Prostate gland (tissue), 2 donors: ENCODE data around the gene LORICRIN. TPM values are rescaled to one million over a fixed set of nuclear protein-coding genes. Genes with fewer than 3 reads are reported as not detected.

Experiments used
- DNase-seq: peaks from one replicate; pipeline ENCODE4 v3.0.0-alpha.2; 2019; ENCODE audit warnings: low spot score
- H3K27ac ChIP-seq, 2 donors: fragments of 200-600 bp; sonication (generic); 2 replicates each; pipeline ENCODE4 v1.5.1; 2017 to 2019
- H3K27me3 ChIP-seq: fragments of 200-600 bp; sonication (generic); replicated peaks from 2 replicates; pipeline ENCODE4 v1.5.1; 2019; ENCODE audit not compliant: insufficient read depth
- H3K36me3 ChIP-seq, 2 donors: fragments of 200-600 bp; sonication (generic); 1 replicate in 1 of 2; 2 replicates in 1 of 2; pipeline versions ENCODE4 v1.5.1 to v1.8.1; 2017 to 2019
- H3K4me1 ChIP-seq: fragments of 200-600 bp; sonication (generic); replicated peaks from 2 replicates; pipeline ENCODE4 v1.5.1; 2019
- H3K4me3 ChIP-seq, 2 donors: fragments of 200-600 bp; sonication (generic); 2 replicates each; pipeline ENCODE4 v1.5.1; 2017 to 2019
- H3K9me3 ChIP-seq: fragments of 200-600 bp; sonication (generic); 2 replicates; pipeline ENCODE4 v1.5.1; 2017
- CTCF ChIP-seq, 4 experiments: fragments of 200-600 bp in 2 of 4; fragments of 450-650 bp in 2 of 4; sonication (generic) in 2 of 4; IDR thresholded peaks; 1 replicate in 3 of 4; 2 replicates in 1 of 4; pipeline ENCODE4 v1.5.1; 2016 to 2019; ENCODE audit warnings: antibody characterized with exemption in 4 of 4, mild to moderate bottlenecking in 2 of 4, moderate library complexity in 2 of 4
- POLR2A ChIP-seq: fragments of 450-650 bp; IDR thresholded peaks from one replicate; pipeline ENCODE4 v1.6.1; 2016; ENCODE audit warnings: antibody characterized with exemption, mild to moderate bottlenecking
- POLR2AphosphoS5 ChIP-seq: sonication (generic); formaldehyde crosslinking; IDR thresholded peaks from one replicate; pipeline ENCODE4 v1.6.1; 2017; ENCODE audit warnings: antibody characterized with exemption
- WGBS: methylation state at CpG from one replicate; pipeline ENCODE4 v1.1.5; 2018; 5-methylcytosine and 5-hydroxymethylcytosine counted together
- intact Hi-C: fragments of 100-400 bp; cut with DNase I; formaldehyde crosslinking; loops from one replicate; pipeline ENCODE4 v1.14.2; 2022
- total RNA-seq, 2 donors: library from RNA; depleted of rRNA; stranded (reverse); fragments of >200 nt; gene quantifications; one replicate each; pipeline ENCODE4 v1.1.0, GENCODE V29; 2016

The LORICRIN gene
- total RNA-seq, 2 donors from 2014 or later = 0.45 TPM; not detected in 1

DNA sequence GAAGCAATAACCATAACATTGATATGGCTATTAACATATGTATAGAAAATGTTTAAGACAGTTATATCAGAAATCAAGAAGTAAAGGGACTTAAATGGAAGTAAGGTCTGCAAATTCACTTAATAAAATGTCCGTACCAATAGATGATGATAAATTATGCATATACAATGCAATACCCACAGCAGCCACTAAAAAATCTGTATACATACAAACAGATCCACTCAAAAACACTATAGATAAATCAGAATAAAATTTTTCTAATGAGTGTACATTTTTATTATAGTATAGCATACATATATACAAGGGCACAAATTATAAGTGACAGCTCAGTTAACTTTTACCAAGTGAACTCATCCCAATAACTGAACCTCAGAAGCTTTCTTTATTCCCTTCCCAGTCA lies 6.0 kb downstream of the LORICRIN start:
- WGBS = 88% methylated on average over 1 of the region's 1 CpG
- intact Hi-C loops = no loop called here
- no peaks in the 10 kb centered on the region for H3K36me3 ChIP-seq

DNA sequence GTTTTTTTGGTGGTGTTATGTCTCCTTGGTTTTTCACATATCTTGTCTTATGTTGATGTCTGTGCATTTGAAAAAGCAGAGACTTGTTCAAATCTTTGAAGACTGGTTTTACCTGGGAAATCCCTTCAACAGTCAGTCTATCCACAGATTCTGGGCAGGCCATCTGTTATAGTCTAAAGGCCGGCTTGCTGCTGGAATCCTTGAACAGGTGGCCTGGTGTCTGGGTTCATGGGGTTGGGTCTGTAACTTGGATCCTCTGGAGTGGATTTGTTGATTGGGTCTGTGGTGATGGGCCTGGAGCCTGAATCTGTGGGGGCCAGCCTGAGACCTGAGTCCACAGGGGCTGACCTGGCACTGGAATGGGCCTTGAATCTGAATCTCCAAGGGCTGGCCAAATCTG lies 12.2 kb downstream of the LORICRIN start:
- Histone ChIP-seq H3K9me3 (no peaks in the 10 kb centered on the region), H3K36me3 (no peaks in the 10 kb centered on the region), H3K4me1 (no peaks in the 10 kb centered on the region), H3K27me3 (peaks cover 4% of the 10 kb centered on the region), H3K4me3 (no peak overlapping the region), H3K27ac (no peak overlapping the region)
- no peak for DNase-seq
- WGBS = 83% methylated on average over 1 of the region's 1 CpG
- no peak for TF ChIP-seq CTCF (IDR thresholded peaks at IDR 0.05)
- TF ChIP-seq POLR2AphosphoS5 = no peak
- no peak for TF ChIP-seq POLR2A
- intact Hi-C loops = no loop called here

More for the DNA sequence above, 6.0 kb downstream of the LORICRIN start:
- Histone ChIP-seq H3K4me1 (peaks cover 4% of the 10 kb centered on the region), H3K27ac (no peak overlapping the region), H3K4me3 (no peak overlapping the region), H3K27me3 (peaks cover 17% of the 10 kb centered on the region), H3K9me3 (no peaks in the 10 kb centered on the region)
- DNase-seq = no peak
- no peak for TF ChIP-seq POLR2AphosphoS5
- peak in 1 of 4 experiments; percentile 39 for TF ChIP-seq CTCF (IDR thresholded peaks at IDR 0.05)

- Histone ChIP-seq H3K27me3 (peaks cover 3% of the 10 kb centered on the region), H3K4me3 (no peak overlapping the region), H3K36me3 (no peaks in the 10 kb centered on the region), H3K9me3 (no peaks in the 10 kb centered on the region), H3K27ac (no peak overlapping the region), H3K4me1 (no peaks in the 10 kb centered on the region)
- WGBS = 100% methylated on average over 1 of the region's 1 CpG
- no peak for TF ChIP-seq CTCF (IDR thresholded peaks at IDR 0.05)
- no peak for TF ChIP-seq POLR2AphosphoS5
- TF ChIP-seq POLR2A = no peak
- no peak for DNase-seq
- intact Hi-C loops = no loop called here
These were observed 12.7 kb downstream of the LORICRIN start for GRCh38 chr1:153272186-153272585.

GRCh38 chr1:153277852-153278251 lies 18.4 kb downstream of the LORICRIN start:
- WGBS = 23% methylated on average over 2 of the region's 2 CpGs
- Histone ChIP-seq H3K4me3 (no peak overlapping the region), H3K27me3 (no peaks in the 10 kb centered on the region), H3K27ac (no peak overlapping the region), H3K9me3 (no peaks in the 10 kb centered on the region), H3K36me3 (no peaks in the 10 kb centered on the region), H3K4me1 (no peaks in the 10 kb centered on the region)
- intact Hi-C loops = no loop called here
- TF ChIP-seq CTCF (IDR thresholded peaks at IDR 0.05) = peak in 1 of 4 experiments; percentile 16
- no peak for TF ChIP-seq POLR2AphosphoS5
- DNase-seq = no peak

DNA sequence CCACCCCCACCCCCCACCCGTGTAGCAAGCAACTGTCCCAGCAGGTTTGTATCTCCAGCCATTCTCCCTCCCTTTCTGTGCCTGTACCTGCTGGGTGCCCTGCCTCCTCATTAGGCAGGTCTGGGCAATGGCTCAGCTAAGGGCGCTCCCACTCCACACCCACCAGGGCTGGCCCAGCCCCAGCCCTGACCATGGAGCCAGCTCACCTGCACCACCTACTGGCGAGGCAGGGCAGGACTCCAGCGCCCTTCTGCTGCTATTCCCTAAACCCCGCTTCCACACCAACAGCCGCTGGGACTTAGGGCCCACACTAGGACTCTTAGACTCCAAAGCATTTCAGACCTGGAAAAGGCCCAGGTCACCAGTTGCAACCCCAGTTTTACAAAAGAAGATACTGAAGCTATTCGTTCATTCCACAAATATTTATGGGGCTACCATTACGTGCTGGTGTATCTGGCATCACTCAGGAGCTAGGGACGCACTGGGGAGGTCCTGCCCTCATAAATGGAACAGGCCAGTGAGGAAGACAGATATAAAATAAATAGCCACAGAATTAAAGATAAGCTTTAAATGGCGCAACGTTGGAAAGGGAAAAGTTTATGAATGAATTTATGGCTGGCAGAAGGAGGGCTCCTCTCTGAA lies 29.3 kb downstream of the LORICRIN start:
- Histone ChIP-seq H3K4me1 (no peaks in the 10 kb centered on the region), H3K27ac (no peak overlapping the region), H3K27me3 (no peaks in the 10 kb centered on the region), H3K36me3 (no peaks in the 10 kb centered on the region), H3K4me3 (no peak overlapping the region), H3K9me3 (no peaks in the 10 kb centered on the region)
- TF ChIP-seq CTCF (IDR thresholded peaks at IDR 0.05) (peak in 1 of 4 experiments; percentile 32), POLR2AphosphoS5 (no peak), POLR2A (no peak)
- WGBS = 58% methylated on average over 11 of the region's 11 CpGs
- DNase-seq = no peak
- intact Hi-C loops = no loop called here
